Fibroblast of skin of left biceps (primary cell): ENCODE measurements around the gene ANKS1B.

Experiments used
- DNase-seq, 2 experiments: peaks; one replicate each; pipeline ENCODE4 v3.0.0-alpha.2; 2013; ENCODE audit warnings: low read depth in 2 of 2

Gene ANKS1B

GRCh38 chr12:99130808-99131553 is 853.8 kb downstream of the ANKS1B start:
- DNase-seq, result peak in 1 of 2 experiments; percentile 6

- DNase-seq, result no peak
Observed at GRCh38 chr12:99128246-99128802, 856.4 kb downstream of the ANKS1B start.

DNA sequence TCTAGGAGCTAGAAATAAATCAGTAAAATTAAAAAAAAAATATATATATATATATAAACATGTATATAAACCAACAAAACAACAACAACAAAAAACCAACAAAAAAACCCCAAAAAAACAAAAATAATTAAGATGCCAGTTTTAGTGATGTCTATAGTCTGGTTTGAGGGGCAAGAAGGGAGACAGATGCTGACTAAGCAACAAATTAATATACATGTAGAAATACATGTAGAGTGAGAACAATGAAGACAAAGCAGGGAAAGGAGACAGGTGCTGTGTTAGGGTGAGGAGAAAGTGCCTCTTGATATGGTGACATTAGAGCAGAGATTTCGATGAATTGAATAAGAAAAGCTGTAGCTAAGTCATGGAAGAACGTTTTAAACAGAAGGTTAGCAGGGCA is 861.8 kb downstream of the ANKS1B start:
- no peak for DNase-seq

GRCh38 chr12:99122496-99122895 is 862.2 kb downstream of the ANKS1B start:
- DNase-seq, result no peak

DNA sequence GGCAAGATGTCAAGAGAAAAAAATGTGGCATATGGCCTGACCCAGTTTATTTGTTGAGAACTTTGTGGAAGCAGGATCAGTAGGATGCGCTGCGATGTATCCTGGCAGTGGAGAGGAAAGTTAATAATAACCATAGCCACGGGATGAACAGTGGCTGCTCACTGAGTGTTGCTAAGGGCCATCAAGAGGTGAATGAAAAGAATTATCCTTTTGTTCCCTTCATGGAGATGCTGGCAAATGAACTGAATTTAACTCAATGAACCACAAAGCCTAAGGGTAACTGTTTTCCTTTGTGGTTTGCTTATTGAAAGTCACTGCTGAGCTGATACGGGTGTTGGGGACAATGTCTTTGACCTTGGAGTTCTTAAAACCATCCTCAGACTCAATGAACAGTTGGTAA is 863.2 kb downstream of the ANKS1B start:
- DNase-seq, result no peak

- DNase-seq, result no peak
Observed at GRCh38 chr12:99119943-99120342, 864.8 kb downstream of the ANKS1B start.

DNA sequence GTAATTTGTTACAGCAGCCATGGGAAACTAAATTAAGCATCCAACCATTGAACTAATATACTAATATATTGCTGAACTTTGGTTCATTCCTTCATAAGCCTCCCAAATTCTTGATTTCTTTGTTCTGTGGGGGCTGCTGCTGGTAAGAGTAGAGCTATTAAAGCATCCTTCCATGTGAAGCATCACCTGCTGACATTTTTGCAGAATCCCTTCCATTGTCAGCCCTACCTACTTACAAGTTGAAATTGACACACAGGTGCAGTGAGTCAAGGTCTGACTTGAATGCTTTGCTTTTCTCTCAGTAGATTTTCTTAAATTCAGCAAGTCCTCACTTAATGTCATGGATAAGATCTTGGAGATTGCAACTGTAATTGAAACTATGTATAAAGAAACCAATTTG is 865.3 kb downstream of the ANKS1B start:
- no peak for DNase-seq

DNA sequence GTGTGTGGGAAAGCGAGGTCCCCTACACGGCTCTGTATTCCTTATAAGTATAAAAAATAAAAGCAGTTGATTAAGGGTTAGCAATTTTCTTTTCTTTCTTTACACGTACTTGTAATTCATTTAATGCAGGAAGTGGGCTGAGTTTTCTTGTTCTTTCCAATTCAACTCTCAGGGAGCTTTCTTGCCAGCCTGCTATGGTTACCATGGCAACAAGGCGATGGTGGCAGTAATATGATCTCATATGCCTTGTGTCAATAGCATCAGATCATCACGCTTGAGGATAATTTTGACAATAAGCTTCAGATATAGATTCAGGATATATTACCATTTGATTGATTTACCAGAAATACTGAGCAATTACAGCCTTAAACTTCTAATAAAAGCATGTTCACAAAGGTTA is 873.1 kb downstream of the ANKS1B start:
- no peak for DNase-seq

DNA sequence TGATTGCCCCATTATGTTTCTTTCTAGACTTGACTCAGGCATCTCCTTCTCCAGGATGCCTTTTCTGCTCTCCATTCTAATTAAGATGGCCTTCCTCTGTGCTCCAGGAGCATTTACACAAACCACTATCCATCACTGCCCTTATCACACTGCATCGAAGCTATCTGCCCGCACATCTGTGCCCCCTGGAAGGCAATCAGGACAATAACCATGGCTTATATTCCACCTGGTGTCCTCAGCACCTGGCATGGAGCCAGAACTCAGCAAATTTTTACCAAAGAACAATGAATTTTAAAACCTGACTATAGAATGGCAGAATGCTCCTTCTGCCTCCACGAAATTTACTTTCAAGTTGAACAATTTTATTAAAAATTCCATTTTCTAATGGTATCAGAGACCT is 873.9 kb downstream of the ANKS1B start:
- DNase-seq, result no peak

DNA sequence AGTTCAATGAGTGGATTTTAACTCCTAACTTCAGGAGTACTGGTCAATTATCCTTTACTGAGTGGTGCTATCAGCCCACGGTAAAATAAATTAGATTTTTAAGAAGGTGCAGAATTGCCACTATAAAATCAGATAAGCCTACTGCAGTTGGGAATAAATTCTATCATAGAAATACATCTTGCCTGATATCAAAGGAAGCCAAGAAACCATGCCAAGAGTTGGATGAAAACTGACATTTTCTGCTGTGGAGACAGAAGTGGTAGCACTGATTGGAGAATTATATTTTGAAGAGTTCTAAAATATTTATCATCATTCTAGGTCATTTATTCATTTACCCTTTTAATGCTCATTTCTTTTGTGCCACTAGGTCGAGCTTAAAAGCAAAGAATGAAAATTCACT is 874.5 kb downstream of the ANKS1B start:
- DNase-seq, result no peak

DNA sequence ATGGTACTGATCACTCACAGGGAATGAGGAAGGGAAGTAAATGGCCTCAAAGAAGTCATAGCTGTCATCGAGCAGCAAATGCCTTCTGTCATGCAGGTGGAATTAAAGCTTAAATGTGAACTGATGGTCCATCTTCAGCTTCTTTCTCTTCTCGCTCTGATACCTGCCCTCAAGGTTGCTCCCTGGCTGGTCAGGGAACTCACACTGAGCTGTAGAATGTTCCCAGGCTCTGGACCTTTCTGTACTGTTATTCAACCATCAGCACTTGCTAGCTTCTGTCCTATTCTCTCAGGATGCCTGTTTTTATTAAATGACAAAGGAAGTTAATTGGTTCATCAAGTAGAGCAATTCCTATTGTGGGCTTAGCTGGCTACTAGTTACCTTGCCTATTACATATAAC is 875.8 kb downstream of the ANKS1B start:
- DNase-seq, result no peak

GRCh38 chr12:99099786-99100185 is 885.0 kb downstream of the ANKS1B start:
- no peak for DNase-seq

GRCh38 chr12:99097171-99097570 is 887.6 kb downstream of the ANKS1B start:
- no peak for DNase-seq

GRCh38 chr12:99093166-99093565 is 891.6 kb downstream of the ANKS1B start:
- no peak for DNase-seq

- DNase-seq, result no peak
Observed at GRCh38 chr12:99092100-99092851, 892.5 kb downstream of the ANKS1B start.

- no peak for DNase-seq
Observed at GRCh38 chr12:99087278-99087677, 897.5 kb downstream of the ANKS1B start.

DNA sequence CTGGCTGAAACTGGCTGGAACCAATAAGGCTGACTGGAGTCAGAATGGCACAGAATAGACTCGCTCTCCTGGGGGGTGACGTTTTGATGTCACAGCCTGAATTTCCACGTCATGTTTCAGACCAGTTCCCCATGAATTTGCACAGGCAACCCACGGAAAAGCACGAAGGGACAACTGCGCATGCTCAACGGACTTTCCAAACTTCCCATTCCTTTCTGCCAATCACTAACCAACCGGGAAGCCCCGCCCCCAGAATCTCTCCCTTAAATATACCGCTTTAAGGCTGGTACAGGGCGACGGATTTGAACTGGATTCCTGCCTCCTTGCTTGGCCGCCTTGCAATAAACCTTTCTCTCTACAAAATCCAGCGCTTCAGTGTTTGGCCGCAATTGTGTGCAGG is 904.9 kb downstream of the ANKS1B start:
- no peak for DNase-seq

- no peak for DNase-seq
Observed at GRCh38 chr12:99068993-99069747, 915.6 kb downstream of the ANKS1B start.

DNA sequence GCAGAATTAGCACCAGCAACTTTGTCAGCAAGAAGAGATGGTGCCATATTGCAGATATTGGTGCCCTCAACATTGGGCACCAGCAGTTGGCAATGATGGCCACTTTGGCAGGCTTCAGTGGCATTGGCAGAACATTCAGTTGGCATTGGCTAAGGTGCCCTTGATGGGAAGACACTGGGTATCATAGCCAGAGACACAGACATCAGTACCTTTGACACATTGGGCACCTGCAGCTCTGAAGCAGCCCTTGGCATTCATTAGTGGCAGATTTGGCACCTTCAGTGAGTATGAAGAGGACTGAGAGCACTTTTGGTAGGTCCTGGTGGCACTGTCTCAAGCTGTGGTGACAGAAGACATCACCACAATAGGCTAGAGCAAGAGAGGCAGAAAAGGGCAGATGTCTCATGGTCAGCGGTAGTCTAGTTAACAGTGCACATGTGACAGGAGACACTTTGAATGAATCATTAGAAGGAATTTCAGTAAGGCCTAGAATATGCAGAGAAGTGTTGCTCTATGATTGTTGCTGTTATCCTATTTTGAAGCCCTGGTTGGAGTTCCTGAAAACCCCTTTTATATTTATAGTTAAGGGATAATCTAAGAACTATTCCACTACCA is 917.5 kb downstream of the ANKS1B start:
- no peak for DNase-seq

GRCh38 chr12:99066726-99067125 is 918.0 kb downstream of the ANKS1B start:
- DNase-seq, result no peak

GRCh38 chr12:99063182-99063581 is 921.6 kb downstream of the ANKS1B start:
- DNase-seq, result no peak
